GM13977 (cell line): ENCODE results near the gene LAMA3.

ENCODE experiments used
- DNase-seq: peaks from one replicate; pipeline ENCODE4 v3.0.0; 2012; ENCODE audit warnings: low spot score
- in situ Hi-C: fragments of 300-500 bp; cut with MboI; formaldehyde crosslinking; loops from one replicate; pipeline ENCODE4 v1.12.0; 2022; ENCODE audit warnings: low sequenced_read_pairs, low pct_unique_long_range_greater_than_20kb, mixed read lengths, inconsistent platforms; ENCODE audit not compliant: unreplicated experiment
- TF ChIP-seq, protein P1 (sequence below): IDR thresholded peaks from 2 replicates; pipeline ENCODE4 v1.5.1; 2012; ENCODE audit warnings: mild to moderate bottlenecking, control low read depth; ENCODE audit not compliant: insufficient read depth; ENCODE audit errors: extremely low read depth, missing control alignments

LAMA3 gene

DNA sequence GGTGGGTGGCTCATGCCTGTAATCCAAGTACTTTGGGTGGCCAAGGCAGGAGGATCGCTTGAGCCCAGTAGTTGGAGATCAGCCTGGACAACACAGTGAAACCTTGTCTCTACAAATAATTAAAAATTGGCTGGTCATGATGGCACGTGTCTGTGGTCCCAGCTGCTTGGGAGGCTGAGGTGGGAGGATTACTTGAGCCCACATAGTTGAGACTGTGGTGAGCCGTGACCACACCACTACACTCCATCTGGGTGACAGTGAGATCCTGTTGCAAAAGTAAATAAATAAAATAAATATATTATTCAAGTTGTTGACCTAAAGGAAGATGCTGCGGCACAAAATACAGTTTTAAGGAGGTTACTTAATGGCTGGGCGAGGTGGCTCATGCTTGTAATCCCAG is 72.7 kb downstream of the LAMA3 start:
- in situ Hi-C loops, result no loop called here
- DNase-seq, result no peak
- TF ChIP-seq, protein P1, sequence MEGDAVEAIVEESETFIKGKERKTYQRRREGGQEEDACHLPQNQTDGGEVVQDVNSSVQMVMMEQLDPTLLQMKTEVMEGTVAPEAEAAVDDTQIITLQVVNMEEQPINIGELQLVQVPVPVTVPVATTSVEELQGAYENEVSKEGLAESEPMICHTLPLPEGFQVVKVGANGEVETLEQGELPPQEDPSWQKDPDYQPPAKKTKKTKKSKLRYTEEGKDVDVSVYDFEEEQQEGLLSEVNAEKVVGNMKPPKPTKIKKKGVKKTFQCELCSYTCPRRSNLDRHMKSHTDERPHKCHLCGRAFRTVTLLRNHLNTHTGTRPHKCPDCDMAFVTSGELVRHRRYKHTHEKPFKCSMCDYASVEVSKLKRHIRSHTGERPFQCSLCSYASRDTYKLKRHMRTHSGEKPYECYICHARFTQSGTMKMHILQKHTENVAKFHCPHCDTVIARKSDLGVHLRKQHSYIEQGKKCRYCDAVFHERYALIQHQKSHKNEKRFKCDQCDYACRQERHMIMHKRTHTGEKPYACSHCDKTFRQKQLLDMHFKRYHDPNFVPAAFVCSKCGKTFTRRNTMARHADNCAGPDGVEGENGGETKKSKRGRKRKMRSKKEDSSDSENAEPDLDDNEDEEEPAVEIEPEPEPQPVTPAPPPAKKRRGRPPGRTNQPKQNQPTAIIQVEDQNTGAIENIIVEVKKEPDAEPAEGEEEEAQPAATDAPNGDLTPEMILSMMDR, result no peak

- in situ Hi-C loops, result no loop called here
- DNase-seq, result no peak
- TF ChIP-seq, protein P1, result no peak
Observed at GRCh38 chr18:23763343-23763742, 74.1 kb downstream of the LAMA3 start.

GRCh38 chr18:23765931-23766330 is 76.7 kb downstream of the LAMA3 start:
- TF ChIP-seq, protein P1, result no peak
- in situ Hi-C loops, result no loop called here

GRCh38 chr18:23772327-23773024 is 83.2 kb downstream of the LAMA3 start:
- in situ Hi-C loops, result no loop called here
- no peak for DNase-seq
- TF ChIP-seq, protein P1, result no peak

More at GRCh38 chr18:23765931-23766330, 76.7 kb downstream of the LAMA3 start:
- DNase-seq, result no peak

GRCh38 chr18:23776306-23776705 is 87.1 kb downstream of the LAMA3 start:
- no peak for DNase-seq
- in situ Hi-C loops, result no loop called here
- TF ChIP-seq, protein P1, result no peak

DNA sequence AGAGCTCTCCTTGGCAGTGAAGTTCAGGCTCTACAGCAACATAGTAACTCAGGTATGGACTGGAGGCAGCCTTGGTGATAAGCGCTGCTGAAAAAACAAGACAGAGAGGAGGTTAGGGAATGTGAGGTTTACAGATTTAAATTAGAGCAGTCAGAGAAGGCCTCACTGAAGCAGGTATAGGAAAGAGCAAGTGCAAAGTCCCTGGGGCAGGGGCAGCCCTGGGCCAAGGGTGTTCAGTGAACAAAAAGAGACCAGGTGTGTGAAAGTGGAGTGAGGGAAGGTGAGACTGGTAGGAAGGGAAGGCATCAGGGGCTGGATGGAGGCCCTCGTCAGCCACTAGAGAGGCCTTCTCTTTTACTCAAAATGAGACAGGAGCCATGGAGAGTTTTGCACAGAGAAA is 89.6 kb downstream of the LAMA3 start:
- TF ChIP-seq, protein P1, result no peak
- in situ Hi-C loops, result no loop called here
- no peak for DNase-seq
